Panc1 (cell line): Measurements from ENCODE around the gene ASB11.

Experiments
- POLR2AphosphoS5 ChIP-seq: IDR thresholded peaks from 2 replicates; pipeline ENCODE4 v1.6.1; 2012; ENCODE audit warnings: mild to moderate bottlenecking, low read depth, low read length, moderate library complexity
- TF ChIP-seq, protein P1 (sequence below): fragments of 450-650 bp; IDR thresholded peaks from 2 replicates; pipeline ENCODE4 v1.5.1; 2017; ENCODE audit warnings: mild to moderate bottlenecking

GRCh38 chrX:15244421-15244820 is 71.0 kb downstream of the ASB11 start:
- TF ChIP-seq, protein P1, sequence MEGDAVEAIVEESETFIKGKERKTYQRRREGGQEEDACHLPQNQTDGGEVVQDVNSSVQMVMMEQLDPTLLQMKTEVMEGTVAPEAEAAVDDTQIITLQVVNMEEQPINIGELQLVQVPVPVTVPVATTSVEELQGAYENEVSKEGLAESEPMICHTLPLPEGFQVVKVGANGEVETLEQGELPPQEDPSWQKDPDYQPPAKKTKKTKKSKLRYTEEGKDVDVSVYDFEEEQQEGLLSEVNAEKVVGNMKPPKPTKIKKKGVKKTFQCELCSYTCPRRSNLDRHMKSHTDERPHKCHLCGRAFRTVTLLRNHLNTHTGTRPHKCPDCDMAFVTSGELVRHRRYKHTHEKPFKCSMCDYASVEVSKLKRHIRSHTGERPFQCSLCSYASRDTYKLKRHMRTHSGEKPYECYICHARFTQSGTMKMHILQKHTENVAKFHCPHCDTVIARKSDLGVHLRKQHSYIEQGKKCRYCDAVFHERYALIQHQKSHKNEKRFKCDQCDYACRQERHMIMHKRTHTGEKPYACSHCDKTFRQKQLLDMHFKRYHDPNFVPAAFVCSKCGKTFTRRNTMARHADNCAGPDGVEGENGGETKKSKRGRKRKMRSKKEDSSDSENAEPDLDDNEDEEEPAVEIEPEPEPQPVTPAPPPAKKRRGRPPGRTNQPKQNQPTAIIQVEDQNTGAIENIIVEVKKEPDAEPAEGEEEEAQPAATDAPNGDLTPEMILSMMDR, result no peak
- no peak for TF ChIP-seq POLR2AphosphoS5
